Fibroblast of lung (primary cell): ENCODE measurements around the gene GNG12.

Experiments used
- CTCF ChIP-seq, 2 donors: IDR thresholded peaks in 1 of 2; conservative IDR thresholded peaks in 1 of 2; 1 replicate in 1 of 2; 2 replicates in 1 of 2; pipeline ENCODE4 v1.5.1; 2011 to 2012; ENCODE audit warnings: low read length in 2 of 2, control low read depth in 1 of 2, inconsistent platforms in 1 of 2, low read depth in 1 of 2, mild to moderate bottlenecking in 1 of 2
- EZH2 ChIP-seq: IDR thresholded peaks from 2 replicates; pipeline ENCODE4 v1.5.1; 2012; ENCODE audit warnings: low read length, control low read depth, mild to moderate bottlenecking; ENCODE audit errors: missing control alignments

- TF ChIP-seq CTCF (conservative IDR thresholded peaks at IDR 0.05 in 1 of 2, IDR thresholded peaks at IDR 0.05 in 1 of 2; ENCODE audit: low read depth in 1 of 2, low read length in 2 of 2) (no peak), EZH2 (no peak)
Observed at GRCh38 chr1:67804710-67805109, 28.6 kb downstream of the GNG12 start.
